ENCODE results near the gene RPL27.

DNA sequence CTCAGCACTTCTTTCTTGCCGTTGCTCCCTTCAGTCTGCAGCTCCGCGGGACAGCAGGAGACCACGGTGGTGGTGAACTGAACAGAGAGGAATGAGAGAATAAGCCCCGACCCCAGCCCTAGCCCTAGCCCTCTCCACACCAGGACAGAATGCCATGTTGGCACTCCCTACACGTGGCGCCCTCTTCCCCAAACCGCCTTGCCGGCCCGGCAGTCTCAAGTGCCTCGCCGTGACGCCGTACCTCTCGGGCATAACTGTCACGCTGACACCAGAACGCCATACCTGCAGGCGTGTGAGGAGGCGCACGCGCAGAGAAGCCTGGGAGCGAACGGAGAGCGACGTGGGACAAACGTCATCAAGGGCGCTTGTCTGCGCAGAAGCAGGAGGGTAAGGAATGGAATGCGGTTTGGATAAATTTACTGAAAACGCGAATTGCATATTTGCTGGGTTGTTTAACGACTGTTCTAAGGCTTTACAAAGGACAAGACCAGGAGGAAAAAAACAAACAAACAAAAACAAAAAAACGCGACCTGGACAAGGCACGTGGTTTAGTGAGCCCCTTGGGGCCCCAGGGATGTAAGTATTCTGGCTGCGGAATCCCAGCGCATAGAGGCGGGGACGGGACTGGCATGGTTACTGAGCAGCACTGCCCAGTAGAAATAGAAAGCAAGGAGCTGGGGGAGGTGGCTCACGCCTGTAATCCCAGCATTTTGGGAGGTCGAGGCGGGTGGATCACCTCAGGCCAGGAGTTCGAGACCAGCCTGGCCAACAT is 33.9 kb upstream of the RPL27 start, which contains the start of gene AARSD1:
- TF ChIP-seq MAX (IDR thresholded peaks at IDR 0.05) (peak; percentile 96), CTCF (IDR thresholded peaks at IDR 0.05; ENCODE audit: control extremely low read depth in 1 of 3, insufficient read depth in 1 of 3, low read depth in 1 of 3, low read length in 3 of 3) (no peak)

All from H1 (cell line).